ENCODE results near the gene HADH. TPM values are rescaled to one million over a fixed set of nuclear protein-coding genes. Genes with fewer than 3 reads are reported as not detected.

The HADH gene
- polyA plus RNA-seq, 1 of the 3 experiments (the other 2 are of a cell fraction), result 19.4 TPM

DNA sequence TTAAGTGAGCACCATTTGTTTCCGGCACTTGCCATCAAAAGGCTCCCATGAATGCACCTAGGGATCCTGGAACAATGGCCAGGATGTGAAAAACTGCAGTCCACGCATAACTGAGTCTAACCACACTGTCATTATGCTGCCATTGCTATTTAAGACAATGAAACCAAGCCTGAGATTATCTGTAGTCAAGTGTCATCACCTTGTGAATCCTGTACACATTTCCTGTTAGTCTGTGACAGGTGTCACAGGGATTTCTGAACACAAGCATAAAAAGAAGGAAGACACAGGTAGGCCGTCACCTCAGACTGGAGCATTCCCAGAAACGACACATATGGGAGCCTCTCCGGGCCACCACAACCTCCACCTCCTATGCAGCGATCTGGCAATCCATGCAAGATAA lies 66.7 kb downstream of the HADH start (continued):
- TF ChIP-seq, protein P1, sequence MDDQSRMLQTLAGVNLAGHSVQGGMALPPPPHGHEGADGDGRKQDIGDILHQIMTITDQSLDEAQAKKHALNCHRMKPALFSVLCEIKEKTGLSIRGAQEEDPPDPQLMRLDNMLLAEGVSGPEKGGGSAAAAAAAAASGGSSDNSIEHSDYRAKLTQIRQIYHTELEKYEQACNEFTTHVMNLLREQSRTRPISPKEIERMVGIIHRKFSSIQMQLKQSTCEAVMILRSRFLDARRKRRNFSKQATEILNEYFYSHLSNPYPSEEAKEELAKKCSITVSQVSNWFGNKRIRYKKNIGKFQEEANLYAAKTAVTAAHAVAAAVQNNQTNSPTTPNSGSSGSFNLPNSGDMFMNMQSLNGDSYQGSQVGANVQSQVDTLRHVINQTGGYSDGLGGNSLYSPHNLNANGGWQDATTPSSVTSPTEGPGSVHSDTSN (IDR thresholded peaks at IDR 0.05), result no peak
- no peak for TF ChIP-seq YY1 (IDR thresholded peaks at IDR 0.05; ENCODE audit: low read depth)
- no peak for TF ChIP-seq CHD2 (IDR thresholded peaks at IDR 0.05; ENCODE audit: low read length, partially characterized antibody)
- TF ChIP-seq TAF1 (IDR thresholded peaks at IDR 0.05; ENCODE audit: borderline replicate concordance, low read depth, low read length), result no peak
- no peak for TF ChIP-seq MEF2A (IDR thresholded peaks at IDR 0.05; ENCODE audit: borderline replicate concordance, low read depth)
- TF ChIP-seq MXI1 (IDR thresholded peaks at IDR 0.05; ENCODE audit: low read depth, low read length), result no peak
- no peak for TF ChIP-seq NRF1 (IDR thresholded peaks at IDR 0.05; ENCODE audit: low read depth, low read length)

GRCh38 chr4:108058685-108059440 lies 69.2 kb downstream of the HADH start:
- Histone ChIP-seq H3K27me3 (ENCODE audit: insufficient read depth) (peaks cover 71% of the 10 kb centered on the region), H3K36me3 (replicated peaks in 1 of 2; ENCODE audit: control insufficient read depth in 1 of 2, insufficient read depth in 2 of 2, low read length in 1 of 2) (no peaks in the 10 kb centered on the region), H3K27ac (ENCODE audit: low read depth in 2 of 2, low read length in 1 of 2) (no peak overlapping the region), H3K4me1 (ENCODE audit: control insufficient read depth in 1 of 2, insufficient read depth in 2 of 2, low read depth in 1 of 2, low read length in 1 of 2) (no peaks in the 10 kb centered on the region; a peak in 1 of 4 replicates), H3K9me3 (no peaks in the 10 kb centered on the region), H3K4me2 (no peak overlapping the region), H3K79me2 (ENCODE audit: insufficient read depth) (no peaks in the 10 kb centered on the region), H3K4me3 (ENCODE audit: low read depth in 2 of 2, low read length in 1 of 2) (no peak overlapping the region), H3F3A (replicated peaks; ENCODE audit: insufficient read depth) (no peaks in the 10 kb centered on the region), H3K9ac (no peak overlapping the region), H2AFZ (ENCODE audit: low read depth) (no peak overlapping the region), H3K9me2 (no peaks in the 10 kb centered on the region), H4K20me1 (ENCODE audit: insufficient read depth) (no peaks in the 10 kb centered on the region)
- no peak for TF ChIP-seq TCF12 (IDR thresholded peaks at IDR 0.05)
- TF ChIP-seq, protein P2, sequence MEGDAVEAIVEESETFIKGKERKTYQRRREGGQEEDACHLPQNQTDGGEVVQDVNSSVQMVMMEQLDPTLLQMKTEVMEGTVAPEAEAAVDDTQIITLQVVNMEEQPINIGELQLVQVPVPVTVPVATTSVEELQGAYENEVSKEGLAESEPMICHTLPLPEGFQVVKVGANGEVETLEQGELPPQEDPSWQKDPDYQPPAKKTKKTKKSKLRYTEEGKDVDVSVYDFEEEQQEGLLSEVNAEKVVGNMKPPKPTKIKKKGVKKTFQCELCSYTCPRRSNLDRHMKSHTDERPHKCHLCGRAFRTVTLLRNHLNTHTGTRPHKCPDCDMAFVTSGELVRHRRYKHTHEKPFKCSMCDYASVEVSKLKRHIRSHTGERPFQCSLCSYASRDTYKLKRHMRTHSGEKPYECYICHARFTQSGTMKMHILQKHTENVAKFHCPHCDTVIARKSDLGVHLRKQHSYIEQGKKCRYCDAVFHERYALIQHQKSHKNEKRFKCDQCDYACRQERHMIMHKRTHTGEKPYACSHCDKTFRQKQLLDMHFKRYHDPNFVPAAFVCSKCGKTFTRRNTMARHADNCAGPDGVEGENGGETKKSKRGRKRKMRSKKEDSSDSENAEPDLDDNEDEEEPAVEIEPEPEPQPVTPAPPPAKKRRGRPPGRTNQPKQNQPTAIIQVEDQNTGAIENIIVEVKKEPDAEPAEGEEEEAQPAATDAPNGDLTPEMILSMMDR (IDR thresholded peaks at IDR 0.05), result no peak
- TF ChIP-seq USF2 (IDR thresholded peaks at IDR 0.05; ENCODE audit: borderline replicate concordance, low read depth, low read length), result no peak
- no peak for TF ChIP-seq RAD21 (IDR thresholded peaks at IDR 0.05; ENCODE audit: low read length)
- no peak for TF ChIP-seq MEF2A (IDR thresholded peaks at IDR 0.05; ENCODE audit: borderline replicate concordance, low read depth)
- TF ChIP-seq FOXJ3 (CRISPR knock-in tag; IDR thresholded peaks at IDR 0.05), result no peak
- no peak for TF ChIP-seq RFX5 (IDR thresholded peaks at IDR 0.05; ENCODE audit: low read length)
- TF ChIP-seq SMC3 (IDR thresholded peaks at IDR 0.05; ENCODE audit: low read depth, low read length), result no peak
- TF ChIP-seq, protein P3, sequence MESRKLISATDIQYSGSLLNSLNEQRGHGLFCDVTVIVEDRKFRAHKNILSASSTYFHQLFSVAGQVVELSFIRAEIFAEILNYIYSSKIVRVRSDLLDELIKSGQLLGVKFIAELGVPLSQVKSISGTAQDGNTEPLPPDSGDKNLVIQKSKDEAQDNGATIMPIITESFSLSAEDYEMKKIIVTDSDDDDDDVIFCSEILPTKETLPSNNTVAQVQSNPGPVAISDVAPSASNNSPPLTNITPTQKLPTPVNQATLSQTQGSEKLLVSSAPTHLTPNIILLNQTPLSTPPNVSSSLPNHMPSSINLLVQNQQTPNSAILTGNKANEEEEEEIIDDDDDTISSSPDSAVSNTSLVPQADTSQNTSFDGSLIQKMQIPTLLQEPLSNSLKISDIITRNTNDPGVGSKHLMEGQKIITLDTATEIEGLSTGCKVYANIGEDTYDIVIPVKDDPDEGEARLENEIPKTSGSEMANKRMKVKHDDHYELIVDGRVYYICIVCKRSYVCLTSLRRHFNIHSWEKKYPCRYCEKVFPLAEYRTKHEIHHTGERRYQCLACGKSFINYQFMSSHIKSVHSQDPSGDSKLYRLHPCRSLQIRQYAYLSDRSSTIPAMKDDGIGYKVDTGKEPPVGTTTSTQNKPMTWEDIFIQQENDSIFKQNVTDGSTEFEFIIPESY (IDR thresholded peaks at IDR 0.05; ENCODE audit: borderline replicate concordance, low read depth), result no peak
- no peak for TF ChIP-seq GABPA (IDR thresholded peaks at IDR 0.05; ENCODE audit: low read depth)
- no peak for TF ChIP-seq TAF1 (IDR thresholded peaks at IDR 0.05; ENCODE audit: borderline replicate concordance, low read depth, low read length)
- TF ChIP-seq, protein P4, sequence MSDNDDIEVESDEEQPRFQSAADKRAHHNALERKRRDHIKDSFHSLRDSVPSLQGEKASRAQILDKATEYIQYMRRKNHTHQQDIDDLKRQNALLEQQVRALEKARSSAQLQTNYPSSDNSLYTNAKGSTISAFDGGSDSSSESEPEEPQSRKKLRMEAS (IDR thresholded peaks at IDR 0.05; ENCODE audit: low read depth), result no peak
- TF ChIP-seq, protein P1 (IDR thresholded peaks at IDR 0.05), result no peak
- TF ChIP-seq YY1 (IDR thresholded peaks at IDR 0.05; ENCODE audit: low read depth), result no peak
- TF ChIP-seq REST (IDR thresholded peaks at IDR 0.05; ENCODE audit: low read depth, low read length), result no peak
- no peak for DNase-seq
- POLR2A ChIA-PET, result interaction anchor here (0.5 kb wide), 1 partner anchor 57 kb away, joined by 3 read pairs; no protein-coding TSS in a partner anchor
- 23% methylated on average over 11 of the region's 11 CpGs for WGBS (ENCODE audit: low lambda C conversion rate)
- CTCF ChIA-PET, result interaction anchor here (0.8 to 4.6 kb wide), 12 partner anchors 9 to 823 kb away, joined by 3 to 30 read pairs (median 4); no protein-coding TSS in a partner anchor

All from SK-N-SH (cell line).